NCI-H1092 treated with DMSO at 0.1 percent for 48 hours (cell line): ENCODE measurements around the gene MCM3AP.

Experiments
- DNase-seq: peaks from one replicate; lab custom pipeline; 2025; lab: John Stamatoyannopoulos, UW

MCM3AP gene

DNA sequence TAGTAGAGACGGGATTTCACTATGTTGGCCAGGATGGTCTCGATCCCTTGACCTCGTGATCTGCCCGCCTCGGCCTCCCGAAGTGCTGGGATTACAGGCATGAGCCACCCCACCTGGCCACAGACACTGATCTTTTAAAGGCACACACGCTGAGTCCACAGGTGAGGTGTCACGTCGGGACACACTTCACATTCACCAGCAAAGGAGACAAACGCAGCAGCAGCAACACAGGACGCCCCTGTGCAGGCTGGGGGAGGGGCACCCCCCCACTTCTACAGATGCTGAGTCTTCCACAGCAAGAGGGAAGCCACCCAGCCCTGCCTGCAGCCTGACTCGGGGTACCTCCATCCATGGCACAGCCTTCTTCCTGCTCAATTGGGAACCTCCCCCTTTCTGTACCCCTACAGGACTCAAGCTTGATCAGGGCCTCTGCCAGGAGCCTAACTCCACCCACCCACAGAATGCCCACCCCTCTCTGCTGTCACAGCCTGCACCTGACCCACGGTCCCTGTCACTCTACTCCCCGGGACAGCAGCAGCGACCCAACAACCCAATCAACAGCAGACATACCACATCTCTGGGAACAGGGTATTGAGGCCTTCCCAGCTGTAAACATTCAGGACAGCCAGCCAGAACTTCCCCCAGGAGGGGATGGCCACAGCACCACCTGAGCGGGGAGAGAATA is 66.4 kb downstream of the MCM3AP start:
- DNase-seq, result no peak

- no peak for DNase-seq
Observed at GRCh38 chr21:46217511-46218196, 67.8 kb downstream of the MCM3AP start.

- no peak for DNase-seq
Observed at GRCh38 chr21:46216132-46216747, 69.2 kb downstream of the MCM3AP start.

DNA sequence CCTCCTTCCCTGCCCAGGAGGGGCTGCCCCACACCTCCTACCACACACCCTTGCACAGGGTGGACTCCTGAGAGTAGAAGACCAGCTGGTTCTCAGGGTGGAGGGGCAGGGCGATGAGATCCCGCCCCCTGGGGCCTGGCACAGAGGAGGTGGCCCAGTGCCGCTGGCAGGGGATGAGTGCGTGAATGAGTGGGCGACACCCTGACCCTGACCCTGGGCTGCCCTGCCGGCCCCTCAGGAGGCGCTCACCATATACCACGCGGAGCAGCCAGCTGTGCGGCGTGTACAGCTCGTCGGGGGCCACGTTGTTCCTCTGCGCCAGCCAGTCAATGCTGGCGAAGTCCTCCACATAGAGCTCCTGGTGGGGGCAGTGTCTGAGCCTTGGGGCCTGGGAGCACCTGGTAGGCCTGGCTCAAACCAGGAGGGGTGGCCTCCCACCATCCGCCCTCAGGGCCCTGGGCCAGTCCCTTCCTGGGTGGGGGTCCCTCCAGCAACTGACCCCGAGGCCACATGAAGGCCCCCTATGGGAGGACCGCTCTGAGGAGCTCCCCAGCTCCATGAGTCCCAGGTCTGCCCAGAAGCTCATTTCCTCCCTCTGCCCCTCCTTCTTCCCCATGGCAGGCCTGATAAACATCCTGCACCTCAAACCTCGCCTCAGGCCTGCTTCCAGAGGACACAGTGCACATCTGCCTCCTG is 69.8 kb downstream of the MCM3AP start:
- DNase-seq, result no peak

- no peak for DNase-seq
Observed at GRCh38 chr21:46214478-46215340, 70.7 kb downstream of the MCM3AP start.

DNA sequence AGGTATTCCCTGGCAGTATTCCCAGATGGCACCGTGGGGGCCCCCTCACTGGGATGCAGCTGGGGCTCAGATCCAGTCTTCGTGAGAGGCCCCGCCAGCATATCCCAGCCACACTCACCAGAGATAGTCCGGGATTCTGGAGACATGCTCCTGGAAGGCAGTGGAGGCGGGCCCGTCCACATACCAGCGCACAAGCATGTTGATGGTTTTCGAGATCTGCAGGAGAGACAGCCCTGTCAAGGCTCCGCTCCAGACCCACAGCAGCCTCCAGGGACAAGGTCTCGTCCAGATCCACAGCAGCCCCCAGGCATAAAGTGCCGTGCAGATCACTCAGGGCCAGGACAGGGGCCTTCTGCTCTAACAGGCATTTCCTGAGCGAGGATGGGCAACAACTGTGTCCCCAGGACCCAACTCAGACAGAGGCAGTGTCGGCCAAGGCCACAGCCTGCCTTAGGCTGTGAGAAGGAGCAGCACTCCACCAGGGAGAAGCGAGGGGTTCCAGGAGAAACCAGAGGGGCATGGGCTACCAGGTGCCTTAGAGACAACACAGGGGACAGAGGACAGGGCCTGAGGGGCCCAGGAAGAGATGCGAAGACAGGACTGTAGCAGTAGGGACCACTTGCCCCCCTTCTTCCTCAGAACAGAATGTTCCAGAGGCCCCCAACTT is 71.7 kb downstream of the MCM3AP start:
- DNase-seq, result no peak

GRCh38 chr21:46212721-46213484 is 72.5 kb downstream of the MCM3AP start:
- DNase-seq, result no peak

DNA sequence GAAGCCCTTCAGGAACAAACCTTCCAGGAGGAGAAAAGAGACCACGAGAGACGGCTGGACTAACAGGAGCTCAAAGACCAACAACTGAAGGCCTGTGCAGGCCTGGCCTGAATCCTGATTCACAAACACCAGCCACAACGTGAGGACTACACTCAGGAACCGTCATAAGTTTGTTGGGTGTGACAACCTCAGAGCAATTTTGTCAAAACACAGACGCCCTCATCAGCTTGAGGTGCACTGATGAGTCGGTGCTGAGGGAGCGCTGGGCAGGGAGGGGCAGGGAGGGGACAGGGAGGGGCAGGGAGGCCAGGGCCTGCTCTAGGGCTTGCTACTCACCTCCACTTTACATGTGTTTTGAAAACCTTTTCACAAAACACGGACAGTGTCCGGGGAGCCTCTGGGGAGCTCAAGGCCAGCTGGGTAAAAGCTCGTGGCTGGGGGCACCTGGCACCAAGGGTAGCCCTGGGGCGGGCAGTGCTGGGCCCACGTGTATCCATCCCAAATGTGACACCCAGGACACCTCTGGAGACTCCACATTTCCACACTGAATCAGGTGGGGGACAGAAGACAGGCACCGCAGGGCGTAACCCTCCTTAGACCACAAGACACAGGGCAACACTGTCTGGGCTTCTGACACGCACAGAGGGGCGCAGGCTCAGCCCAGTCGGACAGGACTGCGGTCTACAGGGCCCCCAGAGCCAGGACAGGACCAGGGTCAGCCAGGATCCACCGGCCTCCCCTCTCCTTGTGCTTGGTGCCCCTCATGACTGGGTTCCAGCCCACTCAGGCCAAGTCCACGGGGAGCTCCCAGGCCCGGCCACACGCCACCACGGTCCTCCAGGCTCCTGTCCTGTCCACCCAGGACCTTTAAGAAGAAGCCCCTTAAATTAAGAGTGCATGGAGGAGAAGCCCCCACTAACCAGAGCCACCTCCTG is 73.4 kb downstream of the MCM3AP start:
- DNase-seq, result no peak

DNA sequence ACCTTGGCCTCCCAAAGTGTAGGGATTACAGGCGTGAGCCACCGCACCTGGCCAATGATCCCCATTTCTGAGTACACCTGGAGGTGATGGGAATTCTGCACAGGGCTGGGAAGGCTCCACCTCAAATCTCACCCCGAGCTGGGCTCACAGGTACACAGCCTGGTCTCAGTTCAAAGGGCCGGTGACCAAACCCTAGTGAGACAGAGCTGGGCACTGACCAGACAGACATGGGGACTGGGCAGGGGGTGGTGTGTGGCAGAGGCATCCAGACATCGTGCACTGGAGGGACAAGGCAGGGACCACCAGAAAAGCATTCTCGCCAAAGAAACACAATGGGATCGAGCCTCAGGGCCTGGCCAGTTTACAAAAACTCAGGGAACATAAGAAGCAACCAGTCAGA is 74.0 kb downstream of the MCM3AP start:
- no peak for DNase-seq

- DNase-seq, result no peak
Observed at GRCh38 chr21:46210378-46211136, 74.9 kb downstream of the MCM3AP start.

DNA sequence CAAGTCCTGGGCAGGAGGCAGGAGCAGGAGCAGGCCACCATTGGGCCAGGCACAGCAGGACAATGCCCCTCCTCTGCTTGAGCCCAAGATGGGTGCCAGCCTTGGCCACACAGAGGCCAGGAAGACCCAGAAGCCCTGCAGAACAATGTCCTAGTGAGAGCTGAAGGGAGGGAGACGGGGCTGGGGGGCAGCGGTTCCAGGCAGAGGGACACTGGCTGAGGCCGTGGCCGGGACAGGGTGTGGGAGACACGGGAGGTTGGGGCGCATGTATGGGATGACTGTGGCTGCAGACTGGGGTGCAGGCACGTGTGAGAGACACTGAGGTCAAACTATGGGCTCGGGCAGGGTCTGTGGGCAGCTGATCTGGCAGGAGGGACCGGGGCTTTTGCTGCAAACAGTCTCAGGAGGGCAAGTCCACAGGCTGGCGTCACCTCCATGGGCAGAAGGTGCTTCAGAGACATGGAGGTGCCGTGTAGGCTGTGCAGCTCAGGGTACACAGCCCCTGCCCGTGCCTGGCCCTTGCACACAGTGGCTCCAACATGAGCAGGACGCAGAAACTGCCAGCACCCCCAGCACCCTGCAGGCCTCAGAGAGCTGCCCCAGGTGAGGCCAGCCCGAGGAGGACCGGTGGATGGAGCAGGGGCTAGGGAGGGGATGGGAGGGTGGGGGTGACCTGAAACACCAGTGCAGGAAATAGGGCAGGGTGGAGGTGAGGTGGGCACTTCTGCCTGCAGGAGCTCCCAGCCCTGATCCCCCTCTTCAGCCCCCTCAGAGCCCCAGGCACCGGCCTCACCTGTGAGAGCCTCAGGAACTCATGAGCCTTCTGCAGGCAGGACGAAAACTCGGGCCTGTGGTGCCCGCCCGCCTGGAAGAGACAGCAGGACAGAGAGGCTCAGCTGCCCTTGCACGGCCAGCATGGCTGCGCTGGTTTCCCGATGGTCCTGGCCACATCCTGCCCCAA is 76.4 kb downstream of the MCM3AP start:
- no peak for DNase-seq

- no peak for DNase-seq
Observed at GRCh38 chr21:46207920-46208591, 77.4 kb downstream of the MCM3AP start.

- DNase-seq, result no peak
Observed at GRCh38 chr21:46207006-46207919, 78.1 kb downstream of the MCM3AP start.

- no peak for DNase-seq
Observed at GRCh38 chr21:46206163-46207005, 79.0 kb downstream of the MCM3AP start.

- no peak for DNase-seq
Observed at GRCh38 chr21:46205766-46206162, 79.6 kb downstream of the MCM3AP start.
